Lower leg skin (tissue), 3 donors: ENCODE data around the gene KCTD10.

Experiments
- POLR2A ChIP-seq, 2 donors: fragments of 450-650 bp; IDR thresholded peaks; one replicate each; pipeline ENCODE4 v1.6.1; 2016 to 2017; ENCODE audit warnings: antibody characterized with exemption in 2 of 2, mild to moderate bottlenecking in 1 of 2, moderate library complexity in 1 of 2
- TF ChIP-seq, protein P1 (sequence below), 3 donors: fragments of 450-650 bp; IDR thresholded peaks; one replicate each; pipeline ENCODE4 v1.5.1; 2016; ENCODE audit warnings: antibody characterized with exemption in 3 of 3, mild to moderate bottlenecking in 3 of 3, moderate library complexity in 2 of 3

DNA sequence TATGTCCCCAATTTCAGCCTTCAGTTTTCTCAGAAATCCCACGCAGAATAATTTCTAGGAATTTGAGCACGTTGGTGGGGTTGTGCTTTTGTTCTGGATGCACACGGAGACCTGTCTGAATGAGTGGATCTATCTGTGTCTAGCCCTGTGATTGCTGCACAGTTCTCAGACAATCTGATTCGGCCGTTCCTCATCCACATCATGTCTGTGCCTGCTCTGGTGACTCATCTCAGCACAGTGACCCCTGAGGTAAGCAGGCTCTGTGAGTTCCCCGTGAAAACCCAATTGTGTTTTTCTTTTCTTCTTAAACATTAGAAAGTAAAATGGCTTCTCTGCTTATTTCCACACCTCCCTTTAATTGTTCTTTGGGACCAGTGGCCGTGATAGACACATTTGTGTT is 20.6 kb upstream of the KCTD10 start:
- TF ChIP-seq, protein P1, sequence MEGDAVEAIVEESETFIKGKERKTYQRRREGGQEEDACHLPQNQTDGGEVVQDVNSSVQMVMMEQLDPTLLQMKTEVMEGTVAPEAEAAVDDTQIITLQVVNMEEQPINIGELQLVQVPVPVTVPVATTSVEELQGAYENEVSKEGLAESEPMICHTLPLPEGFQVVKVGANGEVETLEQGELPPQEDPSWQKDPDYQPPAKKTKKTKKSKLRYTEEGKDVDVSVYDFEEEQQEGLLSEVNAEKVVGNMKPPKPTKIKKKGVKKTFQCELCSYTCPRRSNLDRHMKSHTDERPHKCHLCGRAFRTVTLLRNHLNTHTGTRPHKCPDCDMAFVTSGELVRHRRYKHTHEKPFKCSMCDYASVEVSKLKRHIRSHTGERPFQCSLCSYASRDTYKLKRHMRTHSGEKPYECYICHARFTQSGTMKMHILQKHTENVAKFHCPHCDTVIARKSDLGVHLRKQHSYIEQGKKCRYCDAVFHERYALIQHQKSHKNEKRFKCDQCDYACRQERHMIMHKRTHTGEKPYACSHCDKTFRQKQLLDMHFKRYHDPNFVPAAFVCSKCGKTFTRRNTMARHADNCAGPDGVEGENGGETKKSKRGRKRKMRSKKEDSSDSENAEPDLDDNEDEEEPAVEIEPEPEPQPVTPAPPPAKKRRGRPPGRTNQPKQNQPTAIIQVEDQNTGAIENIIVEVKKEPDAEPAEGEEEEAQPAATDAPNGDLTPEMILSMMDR (IDR thresholded peaks at IDR 0.05), result no peak
- TF ChIP-seq POLR2A (IDR thresholded peaks at IDR 0.05), result no peak
